ENCODE measurements around the gene BSN.
A peak's percentile ranks its signal among the peaks of the same experiment; 100 is the strongest.

The BSN gene

GRCh38 chr3:49654955-49655556, 100.8 kb downstream of the BSN start:
- no peak for DNase-seq (ENCODE audit: low read depth, low spot score)

DNA sequence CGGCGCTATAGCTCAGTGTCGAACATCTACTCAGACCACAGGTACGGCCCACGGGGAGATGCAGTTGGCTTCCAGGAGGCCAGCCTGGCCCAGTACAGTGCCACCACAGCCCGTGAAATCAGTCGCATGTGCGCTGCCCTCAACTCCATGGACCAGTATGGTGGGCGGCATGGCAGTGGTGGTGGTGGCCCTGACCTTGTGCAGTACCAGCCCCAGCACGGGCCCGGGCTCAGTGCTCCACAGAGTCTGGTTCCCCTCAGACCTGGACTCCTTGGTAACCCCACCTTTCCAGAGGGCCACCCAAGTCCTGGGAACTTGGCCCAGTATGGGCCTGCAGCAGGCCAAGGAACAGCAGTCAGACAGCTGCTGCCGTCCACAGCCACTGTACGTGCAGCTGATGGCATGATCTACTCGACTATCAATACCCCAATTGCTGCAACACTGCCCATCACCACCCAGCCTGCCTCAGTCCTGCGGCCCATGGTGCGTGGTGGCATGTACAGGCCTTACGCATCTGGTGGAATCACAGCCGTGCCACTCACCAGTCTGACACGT, 101.5 kb downstream of the BSN start:
- DNase-seq (ENCODE audit: low read depth, low spot score), result no peak

DNA sequence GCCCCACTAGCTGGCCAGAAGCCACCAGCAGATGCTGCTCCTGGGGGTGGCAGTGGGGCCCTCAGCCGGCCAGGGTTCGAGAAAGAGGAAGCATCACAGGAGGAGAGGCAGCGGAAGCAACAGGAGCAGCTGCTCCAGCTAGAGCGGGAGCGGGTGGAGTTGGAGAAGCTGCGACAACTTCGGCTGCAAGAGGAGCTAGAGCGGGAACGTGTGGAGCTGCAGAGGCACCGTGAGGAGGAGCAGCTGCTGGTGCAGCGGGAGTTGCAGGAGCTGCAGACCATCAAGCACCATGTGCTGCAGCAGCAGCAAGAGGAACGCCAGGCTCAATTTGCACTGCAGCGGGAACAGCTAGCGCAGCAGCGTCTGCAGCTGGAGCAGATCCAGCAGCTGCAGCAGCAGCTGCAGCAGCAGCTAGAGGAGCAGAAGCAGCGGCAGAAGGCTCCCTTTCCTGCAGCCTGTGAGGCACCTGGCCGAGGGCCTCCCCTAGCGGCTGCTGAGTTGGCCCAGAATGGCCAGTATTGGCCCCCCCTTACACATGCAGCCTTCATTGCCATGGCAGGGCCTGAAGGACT, 102.3 kb downstream of the BSN start:
- no peak for DNase-seq (ENCODE audit: low read depth, low spot score)

- DNase-seq (ENCODE audit: low read depth, low spot score), result no peak
Measured at GRCh38 chr3:49657208-49657915, 103.1 kb downstream of the BSN start.

DNA sequence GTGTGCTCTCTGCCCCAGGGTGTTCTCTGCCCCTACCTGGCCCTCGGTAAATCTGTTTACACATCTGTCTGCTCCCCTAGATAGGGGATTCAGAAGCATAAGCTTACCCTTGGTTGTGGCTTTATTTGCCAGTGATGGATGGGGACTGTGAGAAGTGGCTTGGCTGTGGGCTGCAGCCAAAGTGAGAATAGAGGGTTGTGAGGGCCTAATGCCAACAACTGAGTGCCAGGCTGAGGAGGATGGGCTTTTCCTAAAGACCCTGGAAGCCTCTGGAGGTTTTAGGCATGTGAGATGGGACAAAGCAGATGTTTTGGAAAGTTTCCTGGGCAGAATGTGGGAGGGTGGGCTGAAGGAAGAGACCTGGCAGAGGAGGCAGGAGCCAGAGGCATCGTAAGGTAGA, 104.4 kb downstream of the BSN start:
- no peak for DNase-seq (ENCODE audit: low read depth, low spot score)

- DNase-seq (ENCODE audit: low read depth, low spot score), result no peak
Measured at GRCh38 chr3:49659756-49660155, 105.5 kb downstream of the BSN start.

- DNase-seq (ENCODE audit: low read depth, low spot score), result no peak
Measured at GRCh38 chr3:49661281-49661680, 107.0 kb downstream of the BSN start.

DNA sequence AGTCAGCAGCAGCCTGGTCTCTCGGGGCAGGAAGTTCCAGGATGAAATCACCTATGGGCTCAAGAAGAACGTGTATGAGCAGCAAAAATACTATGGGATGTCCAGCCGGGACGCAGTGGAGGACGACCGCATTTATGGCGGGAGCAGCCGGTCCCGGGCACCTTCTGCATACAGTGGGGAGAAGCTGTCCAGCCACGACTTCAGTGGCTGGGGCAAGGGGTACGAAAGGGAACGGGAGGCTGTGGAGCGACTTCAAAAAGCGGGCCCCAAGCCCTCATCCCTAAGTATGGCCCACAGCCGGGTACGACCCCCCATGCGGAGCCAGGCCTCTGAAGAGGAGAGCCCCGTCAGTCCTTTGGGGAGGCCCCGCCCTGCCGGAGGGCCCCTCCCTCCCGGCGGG, 107.7 kb downstream of the BSN start:
- DNase-seq (ENCODE audit: low read depth, low spot score), result no peak

DNA sequence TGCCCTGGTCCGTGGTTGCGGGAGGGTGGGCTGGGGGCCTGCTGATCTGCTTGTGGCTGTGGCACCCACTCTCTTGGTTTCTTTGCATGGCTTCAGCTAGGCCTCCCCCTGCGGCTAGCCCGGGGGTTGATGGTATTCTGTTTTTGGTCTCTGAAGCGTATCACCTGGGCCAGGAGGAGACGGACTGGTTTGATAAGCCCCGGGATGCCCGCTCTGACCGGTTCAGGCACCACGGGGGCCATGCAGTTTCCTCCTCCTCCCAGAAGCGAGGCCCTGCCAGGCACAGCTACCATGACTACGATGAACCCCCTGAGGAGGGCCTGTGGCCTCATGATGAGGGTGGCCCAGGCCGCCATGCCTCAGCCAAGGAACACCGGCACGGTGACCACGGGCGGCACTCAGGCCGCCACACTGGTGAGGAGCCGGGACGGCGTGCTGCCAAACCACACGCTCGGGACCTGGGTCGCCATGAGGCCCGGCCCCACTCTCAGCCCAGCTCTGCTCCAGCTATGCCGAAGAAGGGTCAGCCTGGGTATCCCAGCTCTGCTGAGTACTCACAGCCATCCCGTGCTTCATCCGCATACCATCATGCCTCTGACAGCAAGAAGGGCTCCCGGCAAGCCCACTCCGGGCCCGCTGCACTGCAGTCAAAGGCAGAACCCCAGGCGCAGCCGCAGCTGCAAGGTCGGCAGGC, 108.6 kb downstream of the BSN start:
- DNase-seq (ENCODE audit: low read depth, low spot score), result no peak

GRCh38 chr3:49663831-49664230, 109.6 kb downstream of the BSN start:
- DNase-seq (ENCODE audit: low read depth, low spot score), result no peak

DNA sequence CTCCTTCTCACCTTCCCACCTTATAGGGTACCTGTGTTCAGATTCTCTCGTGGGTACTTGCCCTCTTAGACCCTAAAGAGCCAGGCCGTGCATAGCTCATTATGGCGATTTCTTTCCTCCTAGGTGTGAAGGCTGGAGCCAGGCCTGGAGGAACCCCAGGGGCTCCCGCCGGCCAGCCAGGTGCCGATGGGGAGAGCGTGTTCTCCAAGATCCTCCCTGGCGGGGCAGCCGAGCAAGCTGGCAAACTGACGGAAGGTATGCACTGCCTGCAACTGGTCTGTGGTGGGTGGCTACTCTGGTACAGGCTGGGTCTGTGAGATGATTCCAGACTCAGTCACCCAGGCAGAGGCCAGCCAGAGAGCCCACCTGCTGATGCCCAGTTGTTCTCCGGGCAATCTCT, 110.0 kb downstream of the BSN start:
- DNase-seq (ENCODE audit: low read depth, low spot score), result no peak

DNA sequence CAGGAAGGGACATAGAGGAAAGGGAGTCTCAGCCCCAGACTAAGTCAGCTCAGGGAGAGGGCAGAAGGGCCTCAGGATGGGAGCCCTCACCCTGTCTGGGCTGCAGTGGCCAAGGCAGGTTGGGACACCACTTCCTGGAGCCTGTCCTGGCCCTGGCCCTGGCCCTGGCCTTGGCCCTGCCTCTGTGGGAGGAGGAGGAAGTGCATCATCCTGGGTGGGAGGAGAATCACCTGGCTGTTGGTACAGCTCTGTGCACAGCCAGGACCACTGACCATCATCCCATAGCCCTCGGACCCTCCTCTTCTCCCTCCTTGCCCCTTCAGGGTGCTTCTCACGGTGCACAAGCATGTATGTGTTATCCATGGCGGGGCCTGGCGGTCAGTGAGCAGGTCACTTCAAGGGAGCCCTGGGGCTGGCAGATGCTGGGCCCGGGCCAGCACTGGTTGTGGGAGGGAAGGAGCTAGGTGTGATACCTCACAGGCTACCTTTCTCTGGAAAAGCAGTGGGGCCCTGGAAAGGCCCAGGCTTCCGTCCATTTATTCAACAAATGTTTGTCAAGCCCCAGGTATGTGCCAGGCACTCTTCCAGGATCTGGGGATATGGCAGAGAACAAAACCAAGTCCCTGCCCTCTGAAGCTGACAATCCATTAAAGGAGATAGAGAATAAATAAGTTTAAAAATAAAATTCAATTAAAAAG, 111.7 kb downstream of the BSN start:
- DNase-seq (ENCODE audit: low read depth, low spot score), result no peak

- DNase-seq (ENCODE audit: low read depth, low spot score), result no peak
Measured at GRCh38 chr3:49666592-49666991, 112.3 kb downstream of the BSN start.

- no peak for DNase-seq (ENCODE audit: low read depth, low spot score)
Measured at GRCh38 chr3:49667701-49668413, 113.6 kb downstream of the BSN start.

DNA sequence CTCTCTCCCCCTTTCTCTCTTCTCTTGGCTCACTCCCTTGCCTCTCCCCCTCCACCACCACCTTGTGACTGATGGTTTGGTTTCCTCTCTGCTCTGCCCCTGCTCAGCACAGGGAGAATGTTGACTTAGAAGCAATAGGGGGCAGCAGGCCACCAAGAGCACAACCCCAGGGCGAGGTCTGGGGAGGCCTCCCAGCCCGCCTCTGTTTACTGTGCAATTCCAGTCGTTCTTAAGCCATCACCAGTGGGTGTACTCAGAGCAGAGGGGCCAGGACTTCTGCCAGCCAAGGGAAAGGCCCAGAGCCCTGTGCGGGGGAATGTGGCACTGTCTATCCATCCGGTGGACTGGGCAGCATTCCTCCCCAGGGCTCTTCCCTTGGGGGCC, 114.1 kb downstream of the BSN start:
- peak; percentile 50 for DNase-seq (ENCODE audit: low read depth, low spot score)

- no peak for DNase-seq (ENCODE audit: low read depth, low spot score)
Measured at GRCh38 chr3:49668861-49669260, 114.6 kb downstream of the BSN start.

- no peak for DNase-seq (ENCODE audit: low read depth, low spot score)
Measured at GRCh38 chr3:49669352-49669751, 115.1 kb downstream of the BSN start.

GRCh38 chr3:49670940-49671290, 116.6 kb downstream of the BSN start:
- DNase-seq (ENCODE audit: low read depth, low spot score), result no peak

DNA sequence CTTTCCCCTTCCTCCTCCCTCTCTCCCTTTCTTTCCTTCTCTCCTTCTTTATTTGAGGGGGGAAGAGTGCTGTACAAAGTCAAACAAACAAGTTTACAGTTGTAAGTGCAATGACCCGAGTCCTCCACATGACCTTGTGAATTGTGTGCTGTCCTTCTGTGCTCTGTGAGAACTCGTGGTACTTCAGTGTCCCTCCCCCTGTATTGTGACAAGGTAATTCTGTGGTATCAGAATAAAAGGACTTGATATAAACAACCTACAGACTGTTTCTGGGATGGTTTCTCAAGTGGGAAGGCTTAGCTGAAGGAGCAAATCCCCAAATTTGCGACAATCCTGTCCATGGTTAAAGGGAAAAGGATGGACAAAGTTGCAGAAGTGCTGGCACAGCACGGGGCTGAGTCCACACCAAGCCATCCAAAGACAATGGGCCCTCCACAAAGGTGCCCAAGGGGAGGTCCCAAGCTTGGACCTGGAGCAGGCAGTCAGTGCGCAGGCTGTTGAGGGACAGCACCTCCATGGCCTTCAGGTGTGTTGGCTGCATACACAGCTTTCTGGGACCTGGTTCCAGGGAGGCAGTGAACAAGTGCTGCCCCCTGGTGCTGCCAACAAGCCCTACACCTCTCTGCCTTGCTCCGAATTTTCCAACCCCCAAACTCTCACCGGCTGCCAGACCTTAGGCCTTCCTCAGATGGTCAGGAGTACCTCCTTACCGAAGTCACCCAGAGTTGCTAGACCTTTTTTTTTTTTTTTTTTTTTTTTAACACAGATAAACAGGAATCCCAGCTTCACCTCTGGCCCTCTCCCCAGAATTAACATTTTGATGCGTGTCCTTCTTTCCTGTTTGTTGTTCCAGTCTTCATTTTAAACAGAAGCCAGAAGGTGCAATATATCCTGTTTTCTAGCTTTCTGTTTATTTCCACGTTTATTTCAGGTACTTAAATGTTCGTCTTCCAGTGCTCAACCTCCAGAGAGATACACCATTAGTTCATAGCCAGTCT, 117.3 kb downstream of the BSN start:
- DNase-seq (ENCODE audit: low read depth, low spot score), result peak; percentile 94

DNA sequence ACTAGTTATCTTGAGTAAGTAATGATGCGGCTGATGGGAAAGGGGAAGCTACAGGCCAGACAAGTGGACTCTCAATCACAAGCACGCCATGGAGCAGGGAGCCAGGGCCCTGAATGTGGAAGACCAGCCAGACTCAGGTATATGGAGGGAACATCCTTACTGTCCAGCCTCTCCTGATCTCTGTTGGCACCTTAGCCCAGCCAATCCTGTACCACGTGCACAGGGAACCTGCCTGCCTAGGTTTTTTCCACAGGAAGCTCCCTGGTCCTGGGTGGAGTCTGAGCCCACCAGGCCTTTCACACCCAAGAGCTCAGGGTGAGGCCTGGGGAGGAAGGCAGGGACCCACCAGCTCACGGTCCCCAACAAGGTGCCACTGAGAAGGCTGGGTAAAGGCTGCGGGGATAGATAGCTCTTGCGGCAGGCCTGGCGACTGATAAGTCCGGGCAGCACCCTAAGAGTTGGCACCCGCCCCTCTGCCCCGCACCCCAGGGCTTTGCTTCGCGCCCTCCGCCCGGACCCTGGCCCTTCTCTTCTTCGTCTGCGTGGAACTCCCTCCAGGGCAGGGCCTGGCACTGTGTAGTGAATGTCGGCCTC, 118.9 kb downstream of the BSN start:
- peak; percentile 56 for DNase-seq (ENCODE audit: low read depth, low spot score)

Measured in ELF-1 (cell line).